H1 (cell line): Measurements from ENCODE around the gene SRSF12. TPM values are rescaled to one million over a fixed set of nuclear protein-coding genes. Genes with fewer than 3 reads are reported as not detected.
A peak's percentile ranks its signal among the peaks of the same experiment; 100 is the strongest.

Source experiments
- ASH2L ChIP-seq: fragments of 200-600, 300-600 bp; sonication (generic); IDR thresholded peaks from one replicate; pipeline ENCODE4 v1.7.1; 2017; ENCODE audit warnings: low read length
- BCL11A ChIP-seq, 2 experiments: IDR thresholded peaks; one replicate each; pipeline ENCODE4 v1.6.1; 2011; ENCODE audit warnings: low read depth in 2 of 2, low read length in 2 of 2, mild to moderate bottlenecking in 2 of 2
- CTBP2 ChIP-seq: IDR thresholded peaks from 2 replicates; pipeline ENCODE4 v1.7.0; 2011; ENCODE audit warnings: borderline replicate concordance, mild to moderate bottlenecking, moderate library complexity, mixed read lengths, low read length; ENCODE audit not compliant: insufficient read depth, insufficient read length
- EP300 ChIP-seq, 2 experiments: IDR thresholded peaks; 1 replicate in 1 of 2; 2 replicates in 1 of 2; pipeline ENCODE4 v1.6.1; 2011 to 2012; ENCODE audit warnings: low read depth in 2 of 2, low read length in 2 of 2, mild to moderate bottlenecking in 2 of 2, borderline replicate concordance in 1 of 2, inconsistent platforms in 1 of 2, moderate library complexity in 1 of 2
- GTF2F1 ChIP-seq: IDR thresholded peaks from 2 replicates; pipeline ENCODE4 v1.6.1; 2012; ENCODE audit warnings: low read depth, low read length, improper control_type of control experiment, borderline replicate concordance
- HDAC6 ChIP-seq: IDR thresholded peaks from one replicate; pipeline ENCODE4 v1.7.1; 2012; ENCODE audit warnings: low read depth, mild to moderate bottlenecking, inconsistent platforms, low read length, moderate library complexity
- MAFK ChIP-seq: IDR thresholded peaks from 2 replicates; pipeline ENCODE4 v1.6.1; 2012; ENCODE audit warnings: low read depth, mild to moderate bottlenecking, improper control_type of control experiment, low read length
- PHF8 ChIP-seq: fragments of 200-600 bp; sonication (generic); conservative IDR thresholded peaks from 2 replicates; pipeline ENCODE4 v1.7.1; 2012; ENCODE audit warnings: low read depth, mild to moderate bottlenecking, inconsistent platforms, low read length, moderate library complexity
- POLR2A ChIP-seq, 2 experiments: IDR thresholded peaks; 1 replicate in 1 of 2; 2 replicates in 1 of 2; pipeline ENCODE4 v1.6.1; 2011; ENCODE audit warnings: low read depth in 2 of 2, low read length in 2 of 2, mild to moderate bottlenecking in 2 of 2; ENCODE audit errors: control extremely low read depth in 1 of 2
- POU5F1 ChIP-seq: IDR thresholded peaks from 2 replicates; pipeline ENCODE4 v1.6.1; 2011; ENCODE audit warnings: low read depth, mild to moderate bottlenecking, low read length, moderate library complexity
- RBBP5 ChIP-seq: IDR thresholded peaks from 2 replicates; pipeline ENCODE4 v1.7.1; 2012; ENCODE audit warnings: low read depth, mild to moderate bottlenecking, inconsistent platforms, low read length, moderate library complexity, borderline replicate concordance
- RFX5 ChIP-seq: IDR thresholded peaks from 2 replicates; pipeline ENCODE4 v1.6.1; 2011; ENCODE audit warnings: low read depth, low read length, improper control_type of control experiment, borderline replicate concordance
- SAP30 ChIP-seq: fragments of 300-600 bp; sonication (generic); IDR thresholded peaks from 2 replicates; pipeline ENCODE4 v1.7.1; 2012; ENCODE audit warnings: low read length, moderate library complexity, mild to moderate bottlenecking, inconsistent platforms; ENCODE audit not compliant: insufficient read depth, insufficient replicate concordance
- SIN3A ChIP-seq, 2 experiments: IDR thresholded peaks in 1 of 2; conservative IDR thresholded peaks in 1 of 2; 2 replicates each; pipeline ENCODE4 v1.6.1; 2011 to 2012; ENCODE audit warnings: low read length in 2 of 2, improper control_type of control experiment in 1 of 2, low read depth in 1 of 2, mild to moderate bottlenecking in 1 of 2
- SP1 ChIP-seq: IDR thresholded peaks from 2 replicates; pipeline ENCODE4 v1.6.1; 2011; ENCODE audit warnings: low read depth, low read length
- SRF ChIP-seq: IDR thresholded peaks from 2 replicates; pipeline ENCODE4 v1.6.1; 2011; ENCODE audit warnings: mild to moderate bottlenecking, low read depth, low read length, moderate library complexity
- SUZ12 ChIP-seq: fragments of 200-600 bp; sonication (generic); IDR thresholded peaks from 2 replicates; pipeline ENCODE4 v1.6.1; 2012; ENCODE audit warnings: mild to moderate bottlenecking, inconsistent platforms, low read length, moderate library complexity, mixed read lengths
- TAF1 ChIP-seq: IDR thresholded peaks from 2 replicates; pipeline ENCODE4 v1.6.1; 2011; ENCODE audit warnings: mild to moderate bottlenecking, low read depth, low read length
- TBP ChIP-seq: IDR thresholded peaks from 2 replicates; pipeline ENCODE4 v1.6.1; 2011; ENCODE audit warnings: low read depth, low read length, improper control_type of control experiment
- TEAD4 ChIP-seq: IDR thresholded peaks from 2 replicates; pipeline ENCODE4 v1.6.1; 2012; ENCODE audit warnings: low read depth, low read length, inconsistent platforms, mixed read lengths
- YY1 ChIP-seq: IDR thresholded peaks from 2 replicates; pipeline ENCODE4 v1.6.1; 2011; ENCODE audit warnings: low read depth, mild to moderate bottlenecking, low read length
- polyA plus RNA-seq, 7 experiments: library from polyadenylated mRNA; depleted of rRNA in 3 of 7; stranded (reverse) in 5 of 7; unstranded in 2 of 7; fragments of >200 nt in 5 of 7; fragments of 200-250 nt in 2 of 7; gene quantifications; 1 replicate in 5 of 7; 2 replicates in 1 of 7; 4 replicates in 1 of 7; pipeline versions ENCODE4 v1.2.1 to v1.2.3, GENCODE V29; 2011 to 2013; ENCODE audit warnings: missing spikeins in 2 of 7, mixed read lengths in 2 of 7
- total RNA-seq: library from RNA; stranded (reverse); fragmentation: NEBNext Ultra II Directional; extraction: Animal tissue kit (Norgen Biotek cat#: 25700); gene quantifications from 2 replicates; pipeline ENCODE4 v1.2.1, GENCODE V29; 2021
- TF ChIP-seq, protein P1 (sequence below): IDR thresholded peaks from 2 replicates; pipeline ENCODE4 v1.6.1; 2011; ENCODE audit warnings: low read depth, mild to moderate bottlenecking, low read length; ENCODE audit not compliant: insufficient read depth
- TF ChIP-seq, protein P2 (sequence below): IDR thresholded peaks from 2 replicates; pipeline ENCODE4 v1.6.1; 2012; ENCODE audit warnings: inconsistent platforms

Gene SRSF12
- total and polyA plus RNA-seq, 2 of the 8 experiments (the other 6 are each of a cell fraction or from before 2014, with no cell fraction given) = 2.6 to 4.2 TPM

DNA sequence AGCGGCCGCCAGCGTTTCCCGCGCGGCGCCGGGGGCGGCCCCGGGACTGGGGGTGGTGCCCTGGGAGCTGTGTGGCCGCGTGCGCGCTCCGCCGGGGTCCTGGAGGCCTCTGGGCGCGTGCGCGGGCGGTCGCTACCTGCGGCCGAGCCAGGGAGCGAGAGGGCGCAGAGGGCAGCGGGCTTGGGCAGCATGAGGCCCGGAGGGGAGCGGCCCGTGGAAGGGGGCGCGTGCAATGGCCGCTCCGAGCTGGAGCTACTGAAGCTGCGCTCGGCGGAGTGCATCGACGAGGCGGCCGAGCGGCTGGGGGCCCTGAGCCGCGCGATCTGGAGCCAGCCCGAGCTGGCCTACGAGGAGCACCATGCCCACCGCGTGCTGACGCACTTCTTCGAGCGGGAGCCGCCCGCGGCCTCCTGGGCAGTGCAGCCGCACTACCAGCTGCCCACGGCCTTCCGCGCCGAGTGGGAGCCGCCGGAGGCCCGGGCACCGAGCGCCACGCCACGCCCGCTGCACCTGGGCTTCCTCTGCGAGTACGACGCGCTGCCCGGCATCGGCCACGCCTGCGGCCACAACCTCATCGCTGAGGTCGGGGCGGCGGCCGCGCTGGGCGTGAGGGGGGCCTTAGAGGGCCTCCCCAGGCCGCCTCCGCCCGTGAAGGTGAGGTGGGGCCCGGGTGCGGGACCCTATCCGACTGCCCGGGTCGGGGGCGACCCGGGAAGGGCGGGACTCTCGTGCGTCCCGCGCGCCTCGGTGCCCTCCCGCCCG, 28.3 kb upstream of the SRSF12 start, which contains the start of gene PM20D2 (continued):
- TF ChIP-seq, protein P1, sequence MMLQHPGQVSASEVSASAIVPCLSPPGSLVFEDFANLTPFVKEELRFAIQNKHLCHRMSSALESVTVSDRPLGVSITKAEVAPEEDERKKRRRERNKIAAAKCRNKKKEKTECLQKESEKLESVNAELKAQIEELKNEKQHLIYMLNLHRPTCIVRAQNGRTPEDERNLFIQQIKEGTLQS = no peak
- TF ChIP-seq SUZ12 = peak; percentile 64
- peak; percentile 78; the same call in 1 of the 2 replicates for TF ChIP-seq RBBP5
- no peak for TF ChIP-seq TEAD4
- TF ChIP-seq TAF1 = peak; percentile 62
- peak; percentile 89 for TF ChIP-seq ASH2L
- no peak for TF ChIP-seq CTBP2
- no peak for TF ChIP-seq RFX5
- TF ChIP-seq MAFK = no peak
- TF ChIP-seq PHF8 = peak; percentile 63; the same call in 1 of the 2 replicates
- TF ChIP-seq GTF2F1 = no peak
- peak in 1 of 2 experiments; percentile 69; a peak in 1 of 3 replicates for TF ChIP-seq POLR2A (IDR thresholded peaks at IDR 0.05; ENCODE audit: control extremely low read depth in 1 of 2, low read depth in 2 of 2, low read length in 2 of 2)
- TF ChIP-seq HDAC6 = no peak
- TF ChIP-seq POU5F1 = no peak
- no peak for TF ChIP-seq EP300 (IDR thresholded peaks at IDR 0.05; ENCODE audit: borderline replicate concordance in 1 of 2, low read depth in 2 of 2, low read length in 2 of 2)
- TF ChIP-seq, protein P2, sequence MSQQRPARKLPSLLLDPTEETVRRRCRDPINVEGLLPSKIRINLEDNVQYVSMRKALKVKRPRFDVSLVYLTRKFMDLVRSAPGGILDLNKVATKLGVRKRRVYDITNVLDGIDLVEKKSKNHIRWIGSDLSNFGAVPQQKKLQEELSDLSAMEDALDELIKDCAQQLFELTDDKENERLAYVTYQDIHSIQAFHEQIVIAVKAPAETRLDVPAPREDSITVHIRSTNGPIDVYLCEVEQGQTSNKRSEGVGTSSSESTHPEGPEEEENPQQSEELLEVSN = peak; percentile 94
- peak; percentile 78 for TF ChIP-seq YY1
- TF ChIP-seq TBP = peak; percentile 43; the same call in 1 of the 2 replicates
- TF ChIP-seq BCL11A (IDR thresholded peaks at IDR 0.05; ENCODE audit: low read depth in 2 of 2, low read length in 2 of 2) = no peak
- TF ChIP-seq SAP30 = no peak
- TF ChIP-seq SIN3A (conservative IDR thresholded peaks at IDR 0.05 in 1 of 2, IDR thresholded peaks at IDR 0.05 in 1 of 2; ENCODE audit: low read depth in 1 of 2, low read length in 2 of 2) = no peak; a peak in 1 of 4 replicates
- TF ChIP-seq SRF = no peak
- no peak for TF ChIP-seq SP1
